ENCODE results near the gene MLF2. TPM values are rescaled to one million over a fixed set of nuclear protein-coding genes. Genes with fewer than 3 reads are reported as not detected.

Gene MLF2
- total and polyA plus RNA-seq, 12 donors = 135 to 334 (median 229) TPM

GRCh38 chr12:6751767-6752166 lies 1.2 kb downstream of the MLF2 start:
- Histone ChIP-seq H3K9me3 (replicated peaks in 1 of 3) (no peaks in the 10 kb centered on the region), H3K36me3 (replicated peaks in 1 of 2) (peaks cover 0 to 52% of the 10 kb centered on the region in 2 donors), H3K4me1 (replicated peaks in 1 of 2) (peaks cover 8 to 22% of the 10 kb centered on the region in 2 donors), H3K27me3 (no peaks in the 10 kb centered on the region), H3K27ac (peak overlapping the region in 3 of 5 donors; percentile 95 to 97 (median 96)), H3K4me3 (peak overlapping the region in 1 of 4 donors; percentile 68)
- TF ChIP-seq CTCF (IDR thresholded peaks at IDR 0.05) (no peak), POLR2A (IDR thresholded peaks at IDR 0.05) (no peak)
- peak in 1 of 7 donors; percentile 40 for DNase-seq
- intact Hi-C loops (cut with DNase I) = loop anchor here in 1 of 2 donors (2.0 kb wide), 1 partner anchor 29 kb away; no protein-coding TSS in a partner anchor
- 77 to 90% (median 83%) methylated on average over 5 to 7 of the region's 7 CpGs for WGBS, 4 donors

DNA sequence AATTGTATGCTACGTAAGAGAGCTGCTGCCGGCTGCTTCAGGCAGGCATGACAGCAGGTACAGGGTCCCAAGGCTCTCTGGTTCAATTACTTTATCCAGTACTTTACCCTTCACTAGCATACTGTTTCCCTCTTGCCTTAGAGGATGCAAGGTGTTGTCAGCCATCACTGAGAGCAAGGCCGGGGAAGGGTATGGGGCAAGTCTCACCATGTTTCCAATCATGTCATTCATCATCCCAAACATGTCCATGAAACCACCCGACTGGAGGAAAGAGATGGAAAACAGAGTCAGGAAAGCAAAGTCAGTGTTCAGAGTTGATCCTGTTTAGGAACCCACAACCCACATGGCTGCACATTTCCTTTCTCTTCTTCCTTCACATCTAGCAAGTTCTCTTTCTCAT lies 2.4 kb downstream of the MLF2 start:
- Histone ChIP-seq H3K4me1 (replicated peaks in 1 of 2) (peaks cover 8 to 22% of the 10 kb centered on the region in 2 donors), H3K9me3 (replicated peaks in 1 of 3) (no peaks in the 10 kb centered on the region), H3K27me3 (no peaks in the 10 kb centered on the region), H3K4me3 (no peak overlapping the region), H3K36me3 (replicated peaks in 1 of 2) (peaks cover 0 to 59% of the 10 kb centered on the region in 2 donors), H3K27ac (no peak overlapping the region)
- TF ChIP-seq CTCF (IDR thresholded peaks at IDR 0.05) = no peak
- TF ChIP-seq POLR2A (IDR thresholded peaks at IDR 0.05) = no peak
- 75 to 83% (median 80%) methylated on average over 4 of the region's 4 CpGs for WGBS, 4 donors
- intact Hi-C loops (cut with DNase I) = no loop called here
- no peak for DNase-seq

DNA sequence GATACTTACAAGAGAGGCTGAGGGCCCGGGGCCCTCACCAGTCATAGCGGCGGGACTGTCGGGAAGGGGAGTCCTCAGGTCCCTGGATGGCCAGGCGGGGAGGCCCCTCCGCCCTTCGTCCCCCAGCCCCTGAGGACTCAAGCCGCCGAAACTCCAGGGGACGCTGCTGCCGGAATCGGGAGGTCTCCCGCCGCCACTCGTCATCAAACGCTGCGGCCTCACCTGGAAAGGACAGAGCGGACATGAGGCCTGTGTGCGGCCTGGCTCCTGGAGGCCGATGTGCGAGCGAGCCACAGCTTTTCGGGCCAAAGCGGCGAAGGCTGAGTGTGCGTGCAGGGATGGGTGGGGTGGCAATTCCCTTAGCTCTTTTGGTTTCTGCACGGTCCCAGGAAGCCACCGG lies 4.2 kb downstream of the MLF2 start:
- intact Hi-C loops (cut with DNase I) = loop anchor here in 1 of 2 donors (2.0 to 10.0 kb wide), 3 partner anchors 18 to 76 kb away; partner anchors contain the start of genes GPR162, P3H3 and PTMS

DNA sequence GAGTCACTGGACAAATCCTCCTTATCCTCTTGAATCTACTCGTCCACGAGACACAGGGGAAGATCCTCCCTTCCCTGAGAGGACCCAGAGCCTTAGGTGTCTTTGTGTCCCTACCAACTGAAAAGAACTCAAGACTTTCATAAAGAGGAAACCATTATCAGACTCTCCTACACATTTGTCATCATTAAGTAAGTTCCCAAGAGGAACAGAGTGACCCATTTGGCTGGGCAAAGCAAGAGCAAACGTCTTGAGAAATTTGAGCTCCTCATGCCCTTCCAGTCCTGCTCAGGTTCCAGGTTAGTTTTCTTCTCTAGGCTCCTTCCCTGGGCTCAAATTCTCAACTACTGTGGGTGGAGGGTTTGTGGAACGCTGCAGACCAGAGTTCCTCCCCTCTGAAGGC lies 5.7 kb downstream of the MLF2 start:
- no peaks in the 10 kb centered on the region for H3K27me3 ChIP-seq
- intact Hi-C loops (cut with DNase I) = loop anchor here in 1 of 2 donors (5.0 to 10.0 kb wide), 2 partner anchors 35 to 78 kb away; partner anchors contain the start of genes GPR162 and P3H3
- no peak overlapping the region for H3K4me3 ChIP-seq
- no peak overlapping the region for H3K27ac ChIP-seq
- peaks cover 0 to 59% of the 10 kb centered on the region in 2 donors for H3K36me3 ChIP-seq (replicated peaks in 1 of 2)
- no peak for DNase-seq
- 74 to 82% (median 76%) methylated on average over 4 of the region's 4 CpGs for WGBS, 4 donors
- H3K9me3 ChIP-seq (replicated peaks in 1 of 3) = no peaks in the 10 kb centered on the region
- H3K4me1 ChIP-seq (replicated peaks in 1 of 2) = peaks cover 6 to 11% of the 10 kb centered on the region in 2 donors
- no peak for TF ChIP-seq POLR2A (IDR thresholded peaks at IDR 0.05)
- no peak for TF ChIP-seq CTCF (IDR thresholded peaks at IDR 0.05)

More for the DNA sequence above, 4.2 kb downstream of the MLF2 start:
- Histone ChIP-seq H3K9me3 (replicated peaks in 1 of 3) (no peaks in the 10 kb centered on the region), H3K4me1 (replicated peaks in 1 of 2) (peaks cover 8 to 14% of the 10 kb centered on the region in 2 donors), H3K36me3 (replicated peaks in 1 of 2) (peaks cover 0 to 59% of the 10 kb centered on the region in 2 donors), H3K27me3 (no peaks in the 10 kb centered on the region), H3K27ac (no peak overlapping the region), H3K4me3 (no peak overlapping the region)
- no peak for DNase-seq
- WGBS, 4 donors = 89 to 93% (median 93%) methylated on average over 21 to 28 of the region's 28 CpGs
- TF ChIP-seq POLR2A (IDR thresholded peaks at IDR 0.05) = no peak
- TF ChIP-seq CTCF (IDR thresholded peaks at IDR 0.05) = no peak

All from adrenal gland (tissue), 12 donors.